Activated CD4-positive, alpha-beta T cell treated with anti-CD3 and anti-CD28 coated beads, Interleukin-2, amount 50 U/mL, for 24 hours (primary cell): Measurements from ENCODE around the gene SORCS3.

Source experiments
- DNase-seq, 2 donors: peaks; one replicate each; pipeline ENCODE4 v3.0.0-alpha.2; 2020; ENCODE audit warnings: low read depth in 1 of 2, low spot score in 1 of 2

The SORCS3 gene

DNA sequence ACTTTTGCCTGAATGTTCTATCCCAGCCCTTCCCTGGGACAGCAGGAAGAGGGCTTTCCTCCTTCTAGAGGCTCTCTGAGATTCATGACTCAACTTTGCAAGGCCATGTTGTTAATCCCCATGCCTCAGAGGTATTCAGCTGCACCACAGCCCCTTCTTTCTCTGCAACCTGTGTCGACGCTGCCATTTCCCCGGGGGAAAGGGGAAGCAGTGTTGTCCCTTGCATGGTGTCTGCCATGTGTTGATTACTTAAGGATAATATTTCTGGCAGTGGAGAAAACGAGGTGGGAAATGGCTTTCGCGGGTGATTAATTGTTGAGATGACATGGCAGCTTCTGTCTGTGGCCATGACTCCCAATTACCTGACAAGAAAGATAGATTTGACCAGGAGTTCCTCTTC is 133.1 kb downstream of the SORCS3 start:
- no peak for DNase-seq

DNA sequence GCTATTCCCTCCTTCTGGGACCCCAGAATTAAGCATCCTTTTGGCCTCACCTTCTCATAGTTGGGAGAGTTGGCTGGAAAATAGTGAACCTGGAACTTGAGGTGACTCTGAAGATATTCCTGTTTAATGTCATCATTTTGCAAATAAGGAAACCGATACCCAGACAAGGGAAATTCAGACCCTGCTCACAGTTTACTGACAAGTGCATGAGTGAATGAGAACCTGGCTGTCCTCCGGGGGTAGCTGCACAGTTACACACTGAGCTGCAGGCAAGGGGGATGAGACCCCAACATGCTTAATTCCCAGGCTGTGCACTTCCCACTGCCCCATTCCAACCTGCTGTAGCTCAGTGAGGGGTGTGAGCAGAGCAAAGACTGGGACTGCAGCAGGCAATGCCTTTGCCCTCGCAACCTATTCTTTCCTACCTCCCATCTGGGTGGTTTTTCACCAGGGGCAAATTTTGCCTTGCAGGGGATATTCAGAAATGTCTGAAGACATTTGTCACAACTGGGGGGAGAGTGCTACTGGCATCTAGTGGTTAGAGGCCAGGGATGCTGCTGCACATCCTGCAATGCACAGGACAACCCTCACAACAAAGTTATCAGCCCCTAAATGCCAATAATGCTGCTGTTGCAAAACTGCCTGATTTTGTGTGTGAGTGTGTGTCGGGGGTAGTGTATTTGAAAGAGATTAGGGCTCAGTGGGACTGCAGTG is 136.2 kb downstream of the SORCS3 start:
- DNase-seq: no peak

DNA sequence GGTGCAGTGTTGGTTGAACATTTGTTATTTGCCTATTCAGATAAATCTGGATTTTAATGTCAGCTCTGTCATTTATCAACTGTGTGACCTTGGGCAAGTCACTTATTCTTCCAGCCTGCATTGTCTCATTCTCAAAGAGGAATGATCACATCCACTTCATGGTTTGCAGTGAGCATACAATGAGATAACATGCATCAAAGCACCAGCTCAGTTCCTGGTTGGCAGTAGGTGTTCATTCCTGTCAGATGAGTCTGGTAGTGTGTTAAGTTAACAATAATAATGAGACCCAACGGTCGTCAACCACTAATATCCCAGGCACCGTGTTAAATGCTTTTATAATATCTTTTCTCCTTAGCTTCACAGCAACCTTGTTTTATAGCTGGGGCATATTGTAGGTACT is 137.3 kb downstream of the SORCS3 start:
- no peak for DNase-seq

DNA sequence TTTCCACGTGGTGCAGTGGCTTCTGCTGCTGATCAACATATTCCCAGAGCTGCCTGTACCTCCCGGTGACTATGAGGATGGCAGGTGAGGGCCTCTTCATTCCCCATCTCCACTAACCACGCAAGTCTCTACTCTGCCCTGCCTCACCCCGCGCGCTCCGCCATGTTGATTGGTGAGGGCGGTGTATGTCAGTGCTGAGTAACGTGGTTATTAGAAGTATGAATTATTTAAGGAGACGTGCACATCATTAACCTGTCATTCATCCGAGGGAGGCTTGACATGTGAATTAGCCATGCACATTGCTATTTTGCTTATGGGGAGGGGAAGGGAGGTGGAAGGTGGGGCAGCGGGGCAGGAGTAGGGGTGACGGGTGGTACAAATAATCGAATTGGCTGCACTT is 138.6 kb downstream of the SORCS3 start:
- no peak for DNase-seq

DNA sequence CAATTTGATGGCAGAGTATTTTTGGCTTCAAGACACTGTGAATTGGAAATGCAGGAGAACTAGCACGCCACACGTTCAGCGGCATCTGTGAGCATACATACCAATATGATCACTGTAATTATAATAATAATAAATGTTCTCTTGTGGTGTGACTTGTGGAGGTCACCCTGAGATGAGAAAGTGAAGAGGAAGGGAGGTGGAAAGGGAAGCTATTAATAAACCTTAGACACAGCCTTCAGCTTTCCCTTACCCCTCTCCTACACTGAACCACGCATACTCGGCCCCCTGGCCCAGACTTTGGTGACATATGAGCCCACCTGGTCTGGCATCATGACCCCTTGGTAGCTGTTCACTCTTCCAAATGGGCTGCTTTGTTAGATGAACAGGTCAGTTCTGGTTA is 139.1 kb downstream of the SORCS3 start:
- DNase-seq: no peak

DNA sequence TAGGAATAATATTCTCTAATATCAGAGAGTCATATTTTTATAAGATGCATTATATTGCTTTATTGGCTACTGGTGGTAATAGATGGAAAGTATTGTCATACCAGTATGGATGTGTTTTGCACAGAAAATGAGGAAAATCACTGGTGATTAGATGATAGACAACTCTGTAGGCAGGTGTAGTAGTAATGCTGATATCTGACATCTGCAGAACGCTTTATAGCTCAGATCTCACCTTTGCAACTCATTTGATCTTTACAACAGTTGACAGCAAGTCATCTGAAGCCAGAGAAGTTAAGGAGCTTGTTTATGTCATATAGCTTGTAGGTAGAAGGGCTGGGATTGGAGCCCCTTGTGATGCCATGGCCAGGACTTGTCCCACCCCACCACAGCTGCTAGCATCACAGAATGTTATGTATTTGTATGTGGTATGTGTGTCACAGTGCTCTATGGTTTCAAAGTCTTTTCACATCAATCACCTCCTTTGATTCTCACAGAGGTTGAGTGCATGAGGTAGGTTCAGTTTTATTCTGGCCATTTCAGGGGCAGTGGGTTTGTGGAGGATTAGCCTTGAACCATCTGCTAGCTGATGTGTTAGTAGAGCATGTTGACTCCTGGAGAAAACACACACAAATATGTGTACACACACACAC is 140.0 kb downstream of the SORCS3 start:
- no peak for DNase-seq

DNA sequence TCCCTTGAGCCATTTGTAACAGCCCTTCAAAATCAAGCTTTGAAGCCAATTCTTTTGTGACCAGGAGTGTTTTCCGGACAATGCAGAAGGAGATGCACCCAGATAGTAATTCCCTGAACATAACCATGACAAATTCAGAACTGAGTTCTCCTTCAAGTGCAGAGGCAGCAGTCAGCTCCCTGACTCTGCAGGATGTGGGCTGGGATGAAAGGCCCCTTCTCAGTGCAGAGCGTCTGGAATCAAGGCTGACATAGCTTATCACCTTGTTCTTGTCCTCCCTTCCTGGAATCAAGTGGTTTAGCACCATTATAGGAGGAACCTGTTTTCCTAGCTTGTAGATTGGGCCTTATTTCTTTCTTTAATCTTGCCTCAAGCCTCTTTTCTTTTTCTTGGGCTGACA is 143.4 kb downstream of the SORCS3 start:
- no peak for DNase-seq

DNA sequence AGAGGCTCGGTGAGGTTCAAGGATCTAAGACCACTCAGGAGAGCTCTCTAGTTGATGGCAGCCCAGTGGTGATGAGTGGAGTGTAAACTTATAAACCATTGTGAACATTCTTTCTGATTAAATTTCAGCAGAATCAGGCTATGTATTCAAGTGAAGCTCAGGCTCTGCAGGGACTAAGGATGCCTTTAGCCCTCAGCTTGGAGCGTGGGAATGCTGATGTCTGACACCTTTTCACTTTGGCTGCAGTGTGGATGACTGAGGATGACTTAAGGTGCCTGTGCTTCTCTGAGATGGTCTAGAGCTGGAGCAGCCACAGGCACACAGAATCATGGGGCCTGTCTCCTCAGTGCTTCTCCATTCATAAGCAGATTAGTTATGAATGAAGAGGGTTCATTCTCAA is 150.4 kb downstream of the SORCS3 start:
- no peak for DNase-seq

DNA sequence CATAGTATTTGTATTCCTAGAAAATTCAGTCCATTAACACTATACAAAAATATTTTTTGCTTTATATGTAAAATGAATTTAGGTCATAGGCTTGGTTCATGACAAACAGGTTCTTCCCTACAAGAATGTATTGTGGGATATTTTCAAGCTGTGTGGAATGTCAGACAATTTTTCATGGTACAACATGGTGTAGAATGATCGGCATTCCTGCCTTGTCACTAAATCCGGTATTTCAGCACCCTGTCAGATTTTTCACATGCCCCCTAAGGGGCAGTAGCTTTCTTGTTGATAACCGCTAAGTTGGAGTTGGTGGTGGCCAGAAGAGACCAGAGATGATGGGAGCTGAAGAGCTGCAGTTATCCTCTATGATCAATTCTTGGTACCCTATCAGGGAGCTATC is 154.3 kb downstream of the SORCS3 start:
- DNase-seq: no peak

DNA sequence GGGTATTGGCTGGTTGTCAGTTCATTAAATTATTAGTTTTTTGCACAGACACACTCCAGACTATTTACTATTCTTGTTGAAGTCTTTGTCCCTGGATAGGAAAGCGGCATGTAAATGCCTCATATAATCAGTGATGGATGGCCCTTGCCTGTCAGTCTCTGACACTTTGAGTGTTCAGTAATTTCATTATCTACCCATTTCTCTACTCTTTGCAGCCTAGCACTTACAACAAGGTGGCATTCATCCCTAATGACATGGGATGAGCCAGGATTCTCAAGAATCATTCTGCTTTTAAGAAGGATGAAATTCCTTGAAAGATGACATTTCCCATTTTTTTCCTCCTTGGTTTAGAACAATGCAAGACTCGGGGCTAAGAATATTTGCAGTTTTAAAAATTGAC is 155.7 kb downstream of the SORCS3 start:
- no peak for DNase-seq

DNA sequence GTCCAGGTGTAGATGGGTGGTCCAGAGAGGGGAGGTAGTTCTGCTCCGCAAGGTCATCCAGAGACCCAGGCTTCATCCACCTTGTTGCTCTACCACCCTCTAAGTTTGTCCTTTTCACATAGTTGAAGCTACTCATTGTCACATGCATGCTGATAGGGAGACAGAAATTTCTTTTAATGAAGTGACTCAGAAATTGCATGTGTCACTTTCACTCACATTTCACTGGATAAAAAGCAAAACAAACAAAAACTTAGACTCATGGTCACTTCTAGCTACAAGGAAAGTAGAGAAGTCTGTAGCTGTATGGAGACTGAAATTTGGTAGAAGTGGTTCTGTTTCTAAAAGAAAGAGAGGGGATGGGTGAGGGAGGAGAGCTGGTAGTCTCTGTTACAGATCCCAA is 161.9 kb downstream of the SORCS3 start:
- DNase-seq: no peak

DNA sequence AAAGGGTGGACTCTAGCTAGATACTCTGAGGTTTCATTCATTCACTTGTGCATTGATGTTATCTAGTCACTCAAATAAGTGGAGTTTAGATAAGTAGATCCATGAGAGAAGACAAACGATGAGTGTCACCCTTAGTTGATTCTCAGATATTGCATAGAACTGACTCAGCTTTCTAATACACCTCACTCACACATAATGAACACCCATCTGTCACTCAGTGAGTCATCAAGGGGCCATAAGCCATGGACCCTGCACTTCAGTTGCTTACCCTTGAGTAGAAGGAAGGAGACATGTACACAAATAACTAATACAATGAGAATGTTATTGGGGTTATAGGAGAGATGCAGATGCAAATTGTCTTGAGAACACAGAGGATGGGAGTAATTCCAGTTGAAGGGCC is 163.8 kb downstream of the SORCS3 start:
- no peak for DNase-seq

DNA sequence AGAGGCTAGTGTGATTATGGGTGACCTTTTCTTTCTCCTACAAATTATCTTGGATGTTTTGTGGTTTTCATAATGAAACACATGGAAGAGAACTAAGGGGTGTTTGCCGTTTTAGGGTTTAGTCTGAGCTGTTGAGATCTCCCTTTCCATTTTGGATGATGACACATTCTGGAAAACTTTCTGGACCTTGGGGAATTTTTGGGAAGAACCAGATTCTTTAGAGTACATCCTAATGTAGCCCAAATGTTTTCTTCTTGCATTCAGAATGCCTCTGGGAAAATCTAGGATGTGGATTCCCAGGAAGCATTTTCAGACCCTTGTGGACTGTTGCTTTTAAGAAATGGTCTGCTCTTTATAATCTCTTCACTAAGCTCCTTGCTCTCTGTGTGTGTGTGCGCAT is 165.7 kb downstream of the SORCS3 start:
- DNase-seq: no peak

DNA sequence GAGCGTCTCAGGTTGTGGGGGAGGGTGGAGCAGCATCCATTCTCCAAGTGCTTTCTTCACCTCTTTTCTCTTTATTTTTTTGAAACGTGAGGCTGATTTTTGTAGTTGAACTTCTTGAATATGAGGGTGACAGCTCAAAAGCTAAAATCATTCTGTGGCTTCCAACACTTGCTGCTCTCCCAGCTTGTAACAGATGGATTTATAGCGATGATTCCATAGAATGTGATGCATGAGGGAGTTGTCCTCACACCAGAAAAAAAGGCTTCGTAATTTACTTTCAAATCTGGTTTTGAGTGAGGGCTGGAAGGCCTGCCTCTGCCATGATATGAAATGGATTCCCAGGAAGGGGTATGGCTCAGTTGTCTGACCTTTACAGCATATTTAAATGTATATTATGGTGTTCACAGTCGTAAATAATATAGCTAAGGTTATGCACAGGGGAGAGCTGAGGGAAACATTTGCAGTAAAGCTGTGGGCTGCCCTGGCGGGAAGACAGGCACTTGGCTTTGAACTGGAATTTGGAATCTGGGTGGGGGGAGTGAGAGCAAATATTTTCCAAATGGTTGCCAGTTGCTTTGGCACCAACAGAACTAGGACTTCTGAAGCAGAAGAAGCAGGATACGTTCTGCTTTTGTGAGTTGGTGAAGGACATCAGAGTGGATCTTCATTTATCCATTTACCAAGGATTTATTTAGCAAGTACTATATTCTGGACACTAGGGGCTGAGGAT is 166.7 kb downstream of the SORCS3 start:
- no peak for DNase-seq

DNA sequence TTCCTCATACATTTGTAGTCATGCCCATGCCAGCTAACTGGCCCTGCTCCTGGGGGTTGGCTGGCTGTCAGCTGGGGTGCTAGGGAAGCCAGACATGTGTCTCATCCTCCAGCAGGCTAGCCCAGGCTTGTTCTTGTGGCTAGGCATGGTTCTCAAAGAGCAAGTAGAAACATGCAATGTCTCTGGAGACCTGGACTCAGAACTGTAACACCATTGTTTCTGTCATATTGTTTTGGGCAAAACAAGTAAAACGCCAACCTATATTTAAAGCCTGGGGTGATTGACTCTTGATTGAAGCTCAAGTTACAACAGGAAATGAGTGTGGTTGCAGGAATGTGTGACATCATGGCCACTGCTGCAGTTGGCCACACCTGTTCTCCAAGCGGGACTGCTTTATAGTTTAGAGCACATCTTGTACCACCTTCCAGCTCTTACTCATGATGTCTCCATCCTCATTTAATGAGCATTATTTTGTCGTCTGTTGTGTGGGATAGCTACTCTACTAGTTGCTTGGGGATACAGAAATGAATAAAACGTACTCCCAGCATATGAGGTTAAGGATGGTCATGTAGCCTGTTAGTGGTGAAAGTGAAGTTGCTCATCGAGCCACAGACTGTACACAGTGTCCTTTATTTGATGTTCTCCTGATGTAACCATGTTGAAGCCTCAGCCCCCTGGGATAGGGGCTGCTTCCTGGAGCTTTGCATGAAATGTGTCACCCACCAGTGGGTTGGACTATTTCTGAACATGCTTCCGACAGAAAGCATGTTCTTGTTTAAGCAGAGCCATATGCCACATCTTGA is 168.4 kb downstream of the SORCS3 start:
- no peak for DNase-seq

DNA sequence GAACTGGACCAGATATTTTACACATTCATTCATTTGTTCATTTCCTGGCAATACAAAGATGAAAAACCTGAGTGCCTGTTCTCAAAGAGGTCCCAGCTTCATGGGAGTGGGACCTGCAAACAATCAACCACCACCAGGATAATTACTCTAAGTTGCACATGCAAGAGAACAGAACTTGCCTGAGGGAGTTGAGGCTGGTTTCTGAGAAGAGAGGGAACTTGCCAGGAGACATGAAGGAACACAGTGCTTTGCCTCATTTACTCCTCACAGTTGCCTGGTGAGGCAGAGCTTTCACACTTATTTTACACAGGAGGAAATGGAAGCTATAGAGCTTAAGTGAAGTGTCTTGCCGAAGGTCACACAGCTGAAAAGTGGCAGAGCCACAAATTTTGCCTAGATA is 170.1 kb downstream of the SORCS3 start:
- DNase-seq: no peak

DNA sequence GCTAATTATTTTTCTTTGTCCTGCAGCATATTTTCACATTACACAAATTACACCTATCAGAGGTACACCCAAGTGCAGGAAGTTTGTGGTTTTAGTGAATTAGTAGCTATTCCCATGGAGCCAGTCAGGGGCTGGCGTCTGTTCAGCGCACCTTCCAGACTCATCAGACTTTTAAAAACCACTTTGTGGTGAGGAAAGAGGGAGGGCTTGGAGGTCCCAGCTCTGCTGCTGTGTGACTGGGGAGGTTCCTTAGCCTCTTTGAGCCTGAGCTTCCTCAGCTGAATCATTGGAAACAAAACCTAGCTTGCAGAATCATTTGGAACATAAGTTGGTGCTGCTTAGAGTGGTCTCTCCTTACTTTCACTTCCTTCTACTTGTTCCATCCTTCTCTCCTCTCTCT is 175.4 kb downstream of the SORCS3 start:
- no peak for DNase-seq

DNA sequence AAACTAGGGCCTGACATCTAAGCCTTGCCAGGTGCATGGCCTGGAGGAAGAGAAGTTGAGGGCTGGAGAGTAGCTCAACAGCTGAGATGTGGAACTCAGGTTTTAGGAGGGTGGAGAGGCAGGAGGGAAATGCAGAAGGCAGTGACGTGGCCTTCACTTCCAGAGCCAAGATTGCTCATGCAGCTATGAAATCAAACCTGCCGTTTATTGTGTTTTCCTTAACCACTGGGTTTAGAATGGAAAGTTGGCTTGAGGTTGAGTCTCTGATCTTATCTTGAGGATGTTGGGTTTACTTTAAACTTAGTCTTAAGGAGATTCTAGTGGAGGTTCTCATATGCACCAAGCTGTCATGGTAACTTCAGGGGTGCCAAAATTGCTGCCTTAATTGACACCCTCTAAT is 178.6 kb downstream of the SORCS3 start:
- DNase-seq: no peak

DNA sequence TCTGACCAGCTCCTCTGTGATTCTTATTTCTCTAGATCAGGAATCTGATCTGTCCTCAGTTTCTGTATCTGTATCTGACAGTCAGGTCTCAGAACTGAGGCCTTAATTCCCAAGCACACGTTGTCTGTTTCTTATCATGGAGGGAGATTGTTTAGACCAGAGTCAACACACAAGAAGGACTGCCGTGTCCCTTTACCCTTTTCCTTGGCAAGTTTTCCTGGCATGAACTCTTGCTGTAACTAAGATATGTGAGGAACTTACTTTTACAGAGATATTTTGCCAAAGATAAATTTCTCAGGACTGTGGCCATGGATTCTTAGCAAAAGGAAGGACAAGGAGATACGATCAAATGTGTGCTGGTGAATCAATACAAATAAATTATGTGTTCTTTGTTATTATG is 181.0 kb downstream of the SORCS3 start:
- DNase-seq: no peak

DNA sequence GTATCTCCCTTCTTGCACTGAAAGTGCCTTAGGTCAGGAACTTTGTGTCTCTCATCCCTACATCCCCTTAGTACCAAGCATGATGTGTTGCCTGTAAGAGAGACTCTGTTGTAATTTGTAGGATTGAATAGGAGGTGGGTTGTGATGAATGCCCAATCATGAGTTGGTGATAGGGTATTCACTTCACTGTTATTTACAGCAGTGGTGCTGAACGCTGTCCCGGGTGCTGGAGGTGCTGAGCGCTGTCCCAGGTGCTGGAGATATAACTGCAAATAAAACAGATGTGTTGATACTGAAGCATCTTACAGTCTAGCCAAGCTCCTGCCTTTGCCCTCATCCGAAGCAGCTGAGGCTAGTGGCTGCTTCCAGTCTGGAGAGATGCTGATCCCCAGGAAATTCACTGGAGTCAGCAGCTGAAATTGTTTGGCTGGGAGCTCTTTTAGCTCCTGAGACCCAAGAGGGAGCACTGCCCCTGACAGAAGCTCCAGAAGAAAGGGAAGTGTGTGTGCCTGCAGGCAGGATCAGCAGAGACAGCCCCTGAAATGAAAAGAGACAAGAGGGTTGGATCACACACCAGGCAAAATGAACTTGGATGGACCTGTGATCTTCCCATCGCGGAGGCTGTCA is 183.4 kb downstream of the SORCS3 start:
- no peak for DNase-seq

DNA sequence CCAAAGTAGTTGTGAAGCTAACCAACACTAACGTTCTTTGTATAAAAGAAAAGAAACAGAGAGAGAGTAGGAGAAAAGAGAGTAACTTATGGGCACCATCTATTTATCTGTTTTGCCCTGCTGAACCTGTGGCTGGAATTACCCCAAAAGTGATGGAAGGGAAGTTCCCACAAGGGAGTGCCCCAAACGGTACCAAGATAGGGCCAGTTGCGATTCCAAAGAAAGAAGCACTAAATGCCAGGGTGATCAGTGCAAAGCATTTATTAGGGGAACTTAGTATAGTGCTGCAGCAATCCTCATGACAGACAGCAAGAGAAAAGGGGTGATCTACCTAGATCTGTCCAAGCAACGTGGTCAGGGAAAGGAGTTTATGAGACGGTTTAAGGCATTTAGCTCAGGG is 190.2 kb downstream of the SORCS3 start:
- no peak for DNase-seq
